ENCODE results near the gene PTPN23. TPM values are rescaled to one million over a fixed set of nuclear protein-coding genes. Genes with fewer than 3 reads are reported as not detected.
"Not testable (repeated sequence)": the region's sequence is repeated elsewhere in the genome, so short reads cannot be mapped to it uniquely, and the experiment has no call there.

PTPN23 gene
- total RNA-seq, 2 donors from 2014 or later, result 29.4 to 29.9 TPM

DNA sequence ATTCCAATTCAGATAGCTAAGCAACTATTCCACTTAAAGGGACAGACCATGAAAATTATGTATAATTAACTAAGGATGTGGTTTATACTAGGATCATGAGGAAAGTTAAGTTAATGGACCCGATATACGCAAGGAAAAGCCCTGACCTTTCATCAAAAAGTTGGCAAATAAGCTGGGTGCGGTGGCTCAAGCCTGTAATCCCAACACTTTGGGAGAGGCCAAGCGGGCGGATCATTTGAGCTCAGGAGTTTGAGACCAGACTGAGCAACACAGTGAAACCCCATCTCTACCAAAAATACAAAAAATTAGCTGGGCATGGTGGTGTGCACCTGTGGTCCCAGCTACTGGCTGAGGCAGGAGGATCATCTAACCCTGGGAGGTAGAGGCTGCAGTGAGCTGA lies 55.4 kb downstream of the PTPN23 start:
- DNase-seq (ENCODE audit: low spot score in 2 of 2) (no peak), ATAC-seq (no peak)
- Mint-ChIP-seq H3K27ac (peak overlapping the region in 1 of 2 donors; percentile 44), H3K36me3 (peaks cover 4 to 6% of the 10 kb centered on the region in 2 donors), H3K9me3 (no peaks in the 10 kb centered on the region)

DNA sequence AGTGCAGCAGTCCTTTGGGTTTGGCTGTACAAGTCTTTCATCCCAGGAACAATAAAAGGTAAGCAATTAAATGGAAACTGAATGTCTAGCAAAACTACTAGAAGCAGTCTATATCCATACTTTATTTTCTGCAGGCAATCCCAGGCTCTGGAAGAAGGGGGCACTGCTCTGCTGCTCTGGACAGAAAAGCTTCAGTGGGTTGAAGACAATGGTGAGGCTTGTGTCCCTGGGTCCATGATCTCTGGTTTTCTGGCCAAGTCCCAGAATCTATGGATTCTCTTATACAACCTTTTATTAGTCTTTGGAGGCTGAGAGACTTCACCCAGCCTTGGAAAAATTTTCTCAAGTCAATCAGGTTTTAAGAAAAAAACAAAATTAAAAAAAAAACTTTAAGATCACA lies 59.3 kb downstream of the PTPN23 start:
- peak overlapping the region in 1 of 2 donors; percentile 29 for H3K27ac Mint-ChIP-seq
- peaks cover 0 to 8% of the 10 kb centered on the region in 2 donors for H3K36me3 Mint-ChIP-seq

DNA sequence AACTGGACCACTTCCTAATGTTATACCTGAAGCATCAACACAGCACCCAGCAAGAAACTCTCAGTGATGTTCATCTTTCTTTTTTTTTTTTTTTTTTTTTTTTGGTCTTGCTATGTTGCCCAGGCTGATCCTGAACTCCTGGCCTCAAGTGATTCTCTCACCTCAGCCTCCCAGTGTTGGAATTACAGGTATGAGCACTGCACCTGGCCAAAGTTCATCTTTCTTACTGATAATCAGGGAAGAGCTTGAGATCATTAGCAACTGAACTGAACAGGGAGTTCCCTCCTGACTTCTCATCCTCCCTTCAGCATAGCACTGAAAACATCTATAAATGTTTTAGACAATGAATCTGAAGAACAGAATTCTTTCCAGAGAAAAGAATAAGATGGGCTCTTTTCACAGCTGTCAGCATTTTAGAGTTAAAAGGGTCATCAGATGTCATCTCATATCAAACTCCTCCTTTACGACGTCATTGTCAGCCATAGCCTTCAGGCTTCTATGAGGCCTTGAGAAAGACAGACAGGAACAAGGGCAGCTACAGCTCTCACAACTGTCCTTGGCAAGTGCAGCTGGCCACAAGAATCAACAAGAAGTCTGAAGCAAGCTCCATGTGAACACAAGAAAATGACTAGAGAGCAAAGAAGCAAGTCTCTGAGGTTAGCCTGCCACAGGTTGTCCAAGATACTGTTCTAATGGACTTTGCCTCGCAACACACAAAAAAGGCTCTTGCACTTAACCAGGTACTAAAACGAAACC lies 61.2 kb downstream of the PTPN23 start:
- H3K9me3 Mint-ChIP-seq, result no peaks in the 10 kb centered on the region
- ATAC-seq, result no peak
- peak overlapping the region; percentile 3 to 94 for H3K27ac Mint-ChIP-seq
- no peak for DNase-seq (ENCODE audit: low spot score in 2 of 2)
- H3K36me3 Mint-ChIP-seq, result peaks cover 0 to 8% of the 10 kb centered on the region in 2 donors

More for the DNA sequence above, 59.3 kb downstream of the PTPN23 start:
- no peak for DNase-seq (ENCODE audit: low spot score in 2 of 2)
- ATAC-seq, result no peak
- no peaks in the 10 kb centered on the region for H3K9me3 Mint-ChIP-seq

DNA sequence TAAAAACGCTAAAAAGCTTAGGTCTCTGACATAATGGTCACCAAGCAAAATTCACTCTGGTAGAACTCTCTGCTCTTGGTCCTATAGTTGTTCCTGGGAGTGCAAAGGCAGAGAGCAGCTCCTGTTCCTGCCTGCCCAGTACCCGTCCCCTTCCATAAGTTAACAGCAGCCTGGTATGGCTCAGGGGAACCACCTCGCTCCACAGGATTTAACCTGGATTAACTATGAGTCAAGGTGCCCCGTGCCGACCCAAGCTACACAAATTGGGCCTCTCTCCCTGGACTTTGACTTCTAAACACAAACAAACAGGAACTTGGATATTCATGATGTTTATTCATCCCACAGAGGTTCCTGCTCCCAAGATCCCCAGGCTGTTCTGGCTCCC lies 62.8 kb downstream of the PTPN23 start:
- DNase-seq (ENCODE audit: low spot score in 2 of 2) (no peak), ATAC-seq (no peak)
- Mint-ChIP-seq H3K27ac (peak overlapping the region; percentile 20 to 94), H3K9me3 (peaks cover 0 to 4% of the 10 kb centered on the region in 2 donors), H3K36me3 (peaks cover 4 to 15% of the 10 kb centered on the region in 2 donors)

DNA sequence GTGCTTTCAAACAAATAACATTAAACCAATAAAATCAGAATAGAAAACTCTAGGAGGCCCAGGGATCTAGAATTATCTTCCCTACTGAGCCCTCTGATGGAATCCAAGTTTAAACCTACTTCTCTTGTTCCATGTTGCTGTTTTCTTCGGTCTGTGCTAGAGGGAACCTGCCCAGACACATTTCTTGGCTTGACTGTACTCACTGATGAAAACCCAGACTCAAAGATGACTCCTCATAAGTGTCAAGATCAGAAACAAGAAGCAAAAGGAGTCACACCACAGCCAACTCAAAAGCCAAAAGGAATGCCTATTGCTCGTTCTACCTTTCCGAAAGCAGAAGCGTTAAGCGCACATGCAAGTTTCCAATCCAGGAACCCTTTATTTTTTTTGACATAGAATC lies 63.3 kb downstream of the PTPN23 start:
- Mint-ChIP-seq H3K27ac (peak overlapping the region; percentile 20 to 94), H3K9me3 (peaks cover 0 to 8% of the 10 kb centered on the region in 2 donors), H3K36me3 (peaks cover 9 to 17% of the 10 kb centered on the region in 2 donors)
- ATAC-seq (peak; percentile 24 to 73), DNase-seq (ENCODE audit: low spot score in 2 of 2) (no peak)

DNA sequence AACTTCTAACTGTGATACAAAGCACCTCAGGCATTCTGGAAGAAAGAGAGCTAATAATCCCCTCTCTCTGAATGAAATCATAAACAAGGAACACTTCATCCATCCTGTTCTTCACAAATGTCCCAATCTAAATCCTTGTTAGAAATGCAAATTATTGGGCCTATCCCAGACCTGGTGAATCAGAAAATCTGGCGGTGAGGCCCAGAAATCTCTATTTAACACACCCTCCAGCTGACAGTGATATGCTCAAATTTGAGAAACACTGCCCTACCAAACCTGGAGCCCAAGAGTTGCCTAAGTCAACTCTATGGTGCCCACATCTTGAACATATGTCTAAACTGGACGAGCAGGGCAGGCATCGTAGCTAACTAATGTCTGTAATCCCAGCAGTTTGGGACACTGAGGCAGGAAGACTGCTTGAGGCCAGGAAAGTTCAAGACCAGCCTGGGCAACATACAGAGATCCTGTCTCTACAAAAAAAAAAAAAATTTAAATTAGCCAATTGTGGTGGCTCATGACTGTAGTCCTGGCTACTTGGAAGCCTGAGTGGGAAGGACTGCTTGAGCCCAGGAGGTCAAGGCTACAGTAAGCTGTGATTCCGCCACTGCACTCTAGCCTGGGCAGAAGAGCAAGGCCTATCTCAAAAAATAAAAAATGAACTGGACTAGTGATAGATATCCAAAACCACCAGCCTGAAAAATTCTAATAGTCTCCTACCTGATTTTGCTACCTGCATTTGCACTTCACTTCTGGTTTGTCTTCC lies 71.8 kb downstream of the PTPN23 start:
- Mint-ChIP-seq H3K36me3 (peaks cover 9 to 15% of the 10 kb centered on the region in 2 donors), H3K27ac (peak overlapping the region in 1 of 2 donors; percentile 4), H3K9me3 (peaks cover 0 to 8% of the 10 kb centered on the region in 2 donors)
- DNase-seq (ENCODE audit: low spot score in 2 of 2), result no peak
- no peak for ATAC-seq

DNA sequence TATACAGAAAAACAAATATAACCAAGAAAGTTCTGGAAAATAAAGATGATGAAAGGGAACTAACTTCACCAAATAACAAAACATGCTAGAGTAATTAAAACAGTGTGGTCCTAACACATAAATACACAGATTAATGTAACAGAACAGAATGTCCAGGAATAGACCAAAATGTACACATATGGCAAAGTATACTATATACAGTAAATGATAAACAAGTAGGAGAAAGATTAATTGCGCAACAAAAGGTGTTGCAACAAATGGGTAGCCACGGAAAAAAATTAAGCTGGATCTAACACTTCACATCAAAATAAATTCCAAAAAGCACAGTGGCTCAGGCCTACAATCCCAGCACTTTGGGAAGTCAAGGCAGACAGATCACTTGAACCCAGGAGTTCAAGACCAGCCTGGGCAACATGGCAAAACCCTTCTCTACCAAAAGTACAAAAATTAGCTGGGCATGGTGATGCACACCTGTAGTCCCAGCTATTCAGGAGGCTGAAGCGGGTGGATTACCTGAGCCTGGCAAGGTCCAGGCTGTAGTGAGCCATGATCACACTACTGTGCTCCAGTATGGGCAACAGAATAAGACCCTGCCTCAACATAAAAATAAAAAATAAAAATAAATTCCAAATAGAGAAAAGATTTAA lies 75.1 kb downstream of the PTPN23 start:
- peaks cover 5 to 15% of the 10 kb centered on the region in 2 donors for H3K36me3 Mint-ChIP-seq
- no peaks in the 10 kb centered on the region for H3K9me3 Mint-ChIP-seq
- DNase-seq (ENCODE audit: low spot score in 2 of 2) (no peak), ATAC-seq (no peak)
- H3K27ac Mint-ChIP-seq, result no peak overlapping the region

DNA sequence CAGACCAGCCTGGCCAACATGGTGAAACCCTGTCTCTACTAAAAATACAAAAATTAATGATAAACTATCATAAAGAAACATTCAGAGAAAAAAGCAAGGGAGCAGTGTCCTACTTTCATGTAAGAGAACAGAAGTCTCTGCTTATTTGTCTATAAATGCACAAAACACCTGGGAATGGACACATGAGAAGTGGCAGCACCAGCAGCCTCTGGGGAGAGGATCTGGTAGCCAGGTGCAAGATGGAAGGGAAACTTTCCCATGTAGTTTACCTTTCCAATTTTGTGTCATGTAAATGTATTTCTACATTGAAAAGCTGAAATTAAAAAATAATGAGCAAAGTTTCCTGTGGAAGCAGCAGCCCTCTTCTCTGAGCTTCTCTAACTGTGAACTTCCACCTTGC lies 76.2 kb downstream of the PTPN23 start:
- DNase-seq (ENCODE audit: low spot score in 2 of 2) (no peak), ATAC-seq (no peak)
- H3K36me3 Mint-ChIP-seq, result peaks cover 10 to 21% of the 10 kb centered on the region in 2 donors
- no peak overlapping the region for H3K27ac Mint-ChIP-seq
- H3K9me3 Mint-ChIP-seq, result no peaks in the 10 kb centered on the region

DNA sequence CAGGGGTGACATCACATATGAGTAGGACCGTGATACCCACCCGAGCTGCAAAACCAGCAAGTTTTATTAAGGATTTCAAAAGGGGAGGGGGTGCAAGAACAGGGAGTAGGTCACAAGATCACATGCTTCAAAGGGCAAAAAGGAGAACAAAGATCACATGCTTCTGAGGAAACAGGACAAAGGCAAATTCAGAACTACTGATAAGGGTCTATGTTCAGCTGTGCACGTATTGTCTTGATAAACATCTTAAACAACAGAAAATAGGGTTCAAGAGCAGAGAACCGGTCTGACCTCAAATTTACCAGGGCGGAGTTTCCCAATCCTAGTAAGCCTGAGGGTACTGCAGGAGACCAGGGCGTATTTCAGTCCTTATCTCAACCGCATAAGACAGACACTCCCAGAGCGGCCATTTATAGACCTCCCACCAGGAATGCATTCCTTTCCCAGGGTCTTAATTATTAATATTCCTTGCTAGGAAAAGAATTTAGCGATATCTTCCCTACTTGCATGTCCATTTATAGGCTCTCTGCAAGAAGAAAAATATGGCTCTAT lies 78.8 kb downstream of the PTPN23 start:
- ATAC-seq, H3K27ac Mint-ChIP-seq: not testable (repeated sequence)

More for the DNA sequence above, 78.8 kb downstream of the PTPN23 start:
- peaks cover 10 to 24% of the 10 kb centered on the region in 2 donors for H3K36me3 Mint-ChIP-seq
- not testable (repeated sequence) for H3K9me3 Mint-ChIP-seq; DNase-seq (ENCODE audit: low spot score in 2 of 2)

Other genes with a start within 250 kb of the PTPN23 start
- gene SETD2, start 216.9 kb upstream of the PTPN23 start, total RNA-seq, result 10 to 100 TPM; 35.3 to 42.0 TPM
- 1 to 10 TPM; 4.0 to 5.9 TPM for gene KIF9, start 98.2 kb upstream of the PTPN23 start, total RNA-seq
- 10 to 100 TPM; 23.0 to 25.1 TPM for gene KLHL18, start 98.1 kb upstream of the PTPN23 start, total RNA-seq
- gene SCAP, start 94.9 kb downstream of the PTPN23 start, total RNA-seq, result 10 to 100 TPM; 53.7 to 61.4 TPM
- gene ELP6, start 132.7 kb downstream of the PTPN23 start, total RNA-seq, result 10 to 100 TPM; 39.3 to 43.4 TPM
- 1 to 10 TPM in 1 of 2 donors, under 1 TPM in 1; 0.16 to 1.2 TPM for gene CSPG5, start 197.8 kb downstream of the PTPN23 start, total RNA-seq